ENCODE results near the gene RABGAP1. TPM values are rescaled to one million over a fixed set of nuclear protein-coding genes. Genes with fewer than 3 reads are reported as not detected.
A peak's percentile ranks its signal among the peaks of the same experiment; 100 is the strongest.

Gene RABGAP1
- total RNA-seq, 1 donor from 2014 or later = 80.2 TPM

- no peak for TF ChIP-seq CTCF (IDR thresholded peaks at IDR 0.05; ENCODE audit: partially characterized antibody, unreplicated experiment)
- Mint-ChIP-seq H3K36me3 (ENCODE audit: unreplicated experiment) (no peaks in the 10 kb centered on the region), H3K4me3 (ENCODE audit: unreplicated experiment) (peak overlapping the region; percentile 7), H3K9me3 (ENCODE audit: unreplicated experiment) (no peaks in the 10 kb centered on the region), H3K4me1 (ENCODE audit: low read depth, unreplicated experiment) (peaks cover 56% of the 10 kb centered on the region), H3K27ac (ENCODE audit: unreplicated experiment) (peak overlapping the region; percentile 87), H3K27me3 (ENCODE audit: unreplicated experiment) (peaks cover 3% of the 10 kb centered on the region)
- DNase-seq = peak; percentile 27
Measured at GRCh38 chr9:123033864-123034601, 93.2 kb downstream of the RABGAP1 start.

- TF ChIP-seq CTCF (IDR thresholded peaks at IDR 0.05; ENCODE audit: partially characterized antibody, unreplicated experiment) = no peak
- DNase-seq = no peak
- Mint-ChIP-seq H3K9me3 (ENCODE audit: unreplicated experiment) (no peaks in the 10 kb centered on the region), H3K4me3 (ENCODE audit: unreplicated experiment) (peak overlapping the region; percentile 53), H3K27me3 (ENCODE audit: unreplicated experiment) (peaks cover 3% of the 10 kb centered on the region), H3K4me1 (ENCODE audit: low read depth, unreplicated experiment) (peaks cover 58% of the 10 kb centered on the region), H3K27ac (ENCODE audit: unreplicated experiment) (peak overlapping the region; percentile 87), H3K36me3 (ENCODE audit: unreplicated experiment) (no peaks in the 10 kb centered on the region)
Measured at GRCh38 chr9:123034881-123035510, 94.2 kb downstream of the RABGAP1 start.

- DNase-seq = no peak
- H3K9me3 Mint-ChIP-seq (ENCODE audit: unreplicated experiment) = peaks cover 1% of the 10 kb centered on the region
- H3K27me3 Mint-ChIP-seq (ENCODE audit: unreplicated experiment) = peaks cover 3% of the 10 kb centered on the region
- H3K4me3 Mint-ChIP-seq (ENCODE audit: unreplicated experiment) = peak overlapping the region; percentile 20
- H3K36me3 Mint-ChIP-seq (ENCODE audit: unreplicated experiment) = no peaks in the 10 kb centered on the region
- H3K27ac Mint-ChIP-seq (ENCODE audit: unreplicated experiment) = no peak overlapping the region
- no peak for TF ChIP-seq CTCF (IDR thresholded peaks at IDR 0.05; ENCODE audit: partially characterized antibody, unreplicated experiment)
- peaks cover 58% of the 10 kb centered on the region for H3K4me1 Mint-ChIP-seq (ENCODE audit: low read depth, unreplicated experiment)
Measured at GRCh38 chr9:123035791-123036190, 95.0 kb downstream of the RABGAP1 start.

GRCh38 chr9:123036893-123037545 lies 96.2 kb downstream of the RABGAP1 start:
- peaks cover 3% of the 10 kb centered on the region for H3K27me3 Mint-ChIP-seq (ENCODE audit: unreplicated experiment)
- no peak for DNase-seq
- TF ChIP-seq CTCF (IDR thresholded peaks at IDR 0.05; ENCODE audit: partially characterized antibody, unreplicated experiment) = no peak
- H3K4me1 Mint-ChIP-seq (ENCODE audit: low read depth, unreplicated experiment) = peaks cover 54% of the 10 kb centered on the region
- peaks cover 1% of the 10 kb centered on the region for H3K9me3 Mint-ChIP-seq (ENCODE audit: unreplicated experiment)
- peak overlapping the region; percentile 24 for H3K27ac Mint-ChIP-seq (ENCODE audit: unreplicated experiment)
- no peaks in the 10 kb centered on the region for H3K36me3 Mint-ChIP-seq (ENCODE audit: unreplicated experiment)
- H3K4me3 Mint-ChIP-seq (ENCODE audit: unreplicated experiment) = peak overlapping the region; percentile 47

Data from glutamatergic neuron (in vitro differentiated cells).